ENCODE measurements around the gene ASH1L. TPM values are rescaled to one million over a fixed set of nuclear protein-coding genes. Genes with fewer than 3 reads are reported as not detected.
A peak's percentile ranks its signal among the peaks of the same experiment; 100 is the strongest.
"Not testable (repeated sequence)": the region's sequence is repeated elsewhere in the genome, so short reads cannot be mapped to it uniquely, and the experiment has no call there.

Gene ASH1L
- total RNA-seq, 1 experiment from 2014 or later, result 29.3 TPM

GRCh38 chr1:155563377-155564022, 897 bp upstream of the ASH1L start:
- H3K36me3 Mint-ChIP-seq; H3K27me3 Mint-ChIP-seq (ENCODE audit: low read depth); POLR2A ChIA-PET; DNase-seq (ENCODE audit: low spot score); H3K9me3 Mint-ChIP-seq; CTCF ChIA-PET; ATAC-seq: not testable (repeated sequence)
- peaks cover 17% of the 10 kb centered on the region for H3K4me1 Mint-ChIP-seq
- peak overlapping the region; percentile 99 for H3K27ac Mint-ChIP-seq
- H3K4me3 Mint-ChIP-seq, result peak overlapping the region; percentile 99
- TF ChIP-seq, protein P1, sequence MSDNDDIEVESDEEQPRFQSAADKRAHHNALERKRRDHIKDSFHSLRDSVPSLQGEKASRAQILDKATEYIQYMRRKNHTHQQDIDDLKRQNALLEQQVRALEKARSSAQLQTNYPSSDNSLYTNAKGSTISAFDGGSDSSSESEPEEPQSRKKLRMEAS (CRISPR knock-in tag; IDR thresholded peaks at IDR 0.05), result peak; percentile 56
- TF ChIP-seq TEAD1 (CRISPR knock-in tag; IDR thresholded peaks at IDR 0.05) (0 out of 2 replicates have a peak, but pooled peaks have one; percentile 1), SP1 (CRISPR knock-in tag; conservative IDR thresholded peaks at IDR 0.05) (0 out of 2 replicates have a peak, but pooled peaks have one; percentile 5)

- Mint-ChIP-seq H3K4me3 (peak overlapping the region; percentile 99), H3K27ac (peak overlapping the region; percentile 94), H3K4me1 (peaks cover 17% of the 10 kb centered on the region)
- DNase-seq (ENCODE audit: low spot score) (peak; percentile 67), ATAC-seq (peak; percentile 14)
- H3K9me3 Mint-ChIP-seq; POLR2A ChIA-PET; H3K27me3 Mint-ChIP-seq (ENCODE audit: low read depth); CTCF ChIA-PET; H3K36me3 Mint-ChIP-seq: not testable (repeated sequence)
- TF ChIP-seq HMGXB4 (CRISPR knock-in tag; IDR thresholded peaks at IDR 0.05), result 0 out of 2 replicates have a peak, but pooled peaks have one; percentile 8
- 0 out of 2 replicates have a peak, but pooled peaks have one; percentile 9 for TF ChIP-seq ZNF281 (CRISPR knock-in tag; IDR thresholded peaks at IDR 0.05)
- 0 out of 2 replicates have a peak, but pooled peaks have one; percentile 12 for TF ChIP-seq USF1 (CRISPR knock-in tag; IDR thresholded peaks at IDR 0.05)
- TF ChIP-seq ZNF232 (CRISPR knock-in tag; IDR thresholded peaks at IDR 0.05), result 0 out of 2 replicates have a peak, but pooled peaks have one; percentile 36
These were observed 623 bp downstream of the ASH1L start for GRCh38 chr1:155561779-155562580.

DNA sequence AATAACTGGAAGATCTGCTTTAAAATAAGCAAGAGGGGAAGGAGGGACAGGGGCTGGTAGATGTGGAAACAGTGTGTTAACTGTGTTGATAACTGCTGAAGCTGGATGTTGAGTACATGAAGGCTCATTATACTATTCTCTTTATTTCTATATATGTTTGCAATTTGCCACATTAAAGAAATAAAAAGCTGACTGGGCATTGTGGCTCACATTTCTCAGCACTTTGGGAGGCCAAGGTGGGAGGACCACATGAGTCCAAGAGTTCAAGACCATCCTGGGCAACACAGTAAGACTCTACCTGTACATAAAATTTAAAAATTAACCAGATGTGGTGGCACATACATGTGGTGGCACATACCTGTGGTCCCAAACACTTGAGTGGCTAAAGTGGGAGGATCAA, 6.7 kb downstream of the ASH1L start:
- ATAC-seq, result no peak
- peaks cover 12% of the 10 kb centered on the region for H3K36me3 Mint-ChIP-seq
- H3K27me3 Mint-ChIP-seq (ENCODE audit: low read depth), result no peaks in the 10 kb centered on the region
- H3K9me3 Mint-ChIP-seq, result peaks cover 3% of the 10 kb centered on the region
- H3K27ac Mint-ChIP-seq, result no peak overlapping the region
- H3K4me3 Mint-ChIP-seq, result no peak overlapping the region
- ChIA-PET POLR2A (no interaction called here), CTCF (no interaction called here)
- H3K4me1 Mint-ChIP-seq, result peaks cover 12% of the 10 kb centered on the region
- TF ChIP-seq, protein P2, sequence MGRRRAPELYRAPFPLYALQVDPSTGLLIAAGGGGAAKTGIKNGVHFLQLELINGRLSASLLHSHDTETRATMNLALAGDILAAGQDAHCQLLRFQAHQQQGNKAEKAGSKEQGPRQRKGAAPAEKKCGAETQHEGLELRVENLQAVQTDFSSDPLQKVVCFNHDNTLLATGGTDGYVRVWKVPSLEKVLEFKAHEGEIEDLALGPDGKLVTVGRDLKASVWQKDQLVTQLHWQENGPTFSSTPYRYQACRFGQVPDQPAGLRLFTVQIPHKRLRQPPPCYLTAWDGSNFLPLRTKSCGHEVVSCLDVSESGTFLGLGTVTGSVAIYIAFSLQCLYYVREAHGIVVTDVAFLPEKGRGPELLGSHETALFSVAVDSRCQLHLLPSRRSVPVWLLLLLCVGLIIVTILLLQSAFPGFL (CRISPR knock-in tag; IDR thresholded peaks at IDR 0.05; ENCODE audit: borderline replicate concordance), result no peak
- TF ChIP-seq ELF4 (CRISPR knock-in tag; IDR thresholded peaks at IDR 0.05; ENCODE audit: low read depth) (no peak), PRRX2 (CRISPR knock-in tag; IDR thresholded peaks at IDR 0.05) (no peak), ETV6 (CRISPR knock-in tag; IDR thresholded peaks at IDR 0.05) (no peak)
- DNase-seq (ENCODE audit: low spot score), result no peak

All from WTC11 (cell line).